HepG2 (cell line): ENCODE measurements around the gene EMID1. TPM values are rescaled to one million over a fixed set of nuclear protein-coding genes. Genes with fewer than 3 reads are reported as not detected.

Source experiments
- ATF1 ChIP-seq: IDR thresholded peaks from 2 replicates; pipeline ENCODE4 v1.6.1; 2016; ENCODE audit warnings: mild to moderate bottlenecking, control low read depth
- HNF4G ChIP-seq, 2 experiments: sonication (generic) in 1 of 2; formaldehyde crosslinking in 1 of 2; IDR thresholded peaks; 2 replicates each; pipeline versions ENCODE4 v1.4.0 to v1.6.1; 2011 to 2020; ENCODE audit warnings: borderline replicate concordance in 2 of 2, low read depth in 2 of 2, mild to moderate bottlenecking in 2 of 2, low read length in 1 of 2, missing genetic modification reagents in 1 of 2, moderate library complexity in 1 of 2
- LCORL ChIP-seq, 2 experiments: fragments of 450-650 bp in 1 of 2; sonication (generic) in 1 of 2; formaldehyde crosslinking in 1 of 2; IDR thresholded peaks; 2 replicates each; pipeline versions ENCODE4 v1.5.0 to v1.6.1; 2017 to 2020; ENCODE audit warnings: antibody characterized with exemption in 1 of 2, missing genetic modification reagents in 1 of 2
- MEF2D ChIP-seq: sonication (generic); formaldehyde crosslinking; IDR thresholded peaks from 2 replicates; pipeline ENCODE4 v1.5.1; 2020; ENCODE audit warnings: mild to moderate bottlenecking, missing genetic modification reagents
- MYPOP ChIP-seq: sonication (generic); formaldehyde crosslinking; IDR thresholded peaks from 2 replicates; pipeline ENCODE4 v1.8.1; 2023; ENCODE audit warnings: mild to moderate bottlenecking, moderate library complexity, missing genetic modification reagents
- RAD21 ChIP-seq: fragments of 450-650 bp; formaldehyde crosslinking; IDR thresholded peaks from 2 replicates; pipeline ENCODE4 v1.5.0; 2020; ENCODE audit warnings: mild to moderate bottlenecking
- SAP130 ChIP-seq: IDR thresholded peaks from 2 replicates; pipeline ENCODE4 v1.6.1; 2016; ENCODE audit warnings: low read depth
- ZBTB25 ChIP-seq: IDR thresholded peaks from 2 replicates; pipeline ENCODE4 v1.6.1; 2018; ENCODE audit warnings: missing genetic modification reagents
- ZHX2 ChIP-seq, 2 experiments: sonication (generic) in 1 of 2; formaldehyde crosslinking in 1 of 2; IDR thresholded peaks; 2 replicates each; pipeline versions ENCODE4 v1.6.1 to v1.9.0; 2014 to 2022; ENCODE audit warnings: antibody characterized with exemption in 1 of 2, borderline replicate concordance in 1 of 2, inconsistent platforms in 1 of 2, low read depth in 1 of 2, missing genetic modification reagents in 1 of 2
- ZNF362 ChIP-seq: sonication (generic); formaldehyde crosslinking; IDR thresholded peaks from 2 replicates; pipeline ENCODE4 v1.4.0; 2020; ENCODE audit warnings: missing genetic modification reagents, mild to moderate bottlenecking, borderline replicate concordance
- ZNF557 ChIP-seq: sonication (generic); formaldehyde crosslinking; IDR thresholded peaks from 2 replicates; pipeline ENCODE4 v1.4.0; 2020; ENCODE audit warnings: missing genetic modification reagents
- ZNF746 ChIP-seq: sonication (generic); formaldehyde crosslinking; IDR thresholded peaks from 2 replicates; pipeline ENCODE4 v1.8.0; 2022; ENCODE audit warnings: mild to moderate bottlenecking, missing genetic modification reagents
- ZNF75D ChIP-seq: sonication (generic); formaldehyde crosslinking; IDR thresholded peaks from 2 replicates; pipeline ENCODE4 v1.8.1; 2023; ENCODE audit warnings: missing genetic modification reagents, mild to moderate bottlenecking, borderline replicate concordance
- ZNF839 ChIP-seq: sonication (generic); formaldehyde crosslinking; IDR thresholded peaks from 2 replicates; pipeline ENCODE4 v1.4.0; 2020; ENCODE audit warnings: missing genetic modification reagents, mild to moderate bottlenecking, borderline replicate concordance
- polyA plus RNA-seq, 8 experiments: library from polyadenylated mRNA; depleted of rRNA in 3 of 8; stranded (reverse) in 7 of 8; unstranded in 1 of 8; fragments of >200 nt; fragmentation: Illumina TruSeq in 4 of 8; extraction: Trizol in 4 of 8; gene quantifications; 2 replicates each; pipeline versions ENCODE4 v1.2.1 to v1.2.3, GENCODE V29; 2011 to 2016; ENCODE audit warnings: low read depth in 4 of 8, missing spikeins in 1 of 8, mixed read lengths in 1 of 8; ENCODE audit not compliant: insufficient read depth in 1 of 8
- total RNA-seq, 5 experiments: library from RNA; depleted of rRNA; stranded (reverse); fragments of >200 nt; fragmentation: Illumina TruSeq; extraction: Trizol; gene quantifications; 2 replicates each; pipeline ENCODE4 v1.2.3, GENCODE V29; 2016; ENCODE audit warnings: low read depth in 1 of 5

Gene EMID1
- total and polyA plus RNA-seq, 2 of the 13 experiments (the other 11 are each of a cell fraction or from before 2014, with no cell fraction given) = 0.45 to 0.82 TPM

- no peak for TF ChIP-seq MYPOP (CRISPR knock-in tag)
- TF ChIP-seq ATF1 (CRISPR knock-in tag) = no peak
- TF ChIP-seq ZHX2 (IDR thresholded peaks at IDR 0.05; ENCODE audit: low read depth) = no peak
- no peak for TF ChIP-seq ZHX2 (CRISPR knock-in tag; IDR thresholded peaks at IDR 0.05; ENCODE audit: borderline replicate concordance)
- TF ChIP-seq ZNF839 (CRISPR knock-in tag) = no peak
- TF ChIP-seq ZNF362 (CRISPR knock-in tag) = no peak
- TF ChIP-seq LCORL (IDR thresholded peaks at IDR 0.05) = no peak
- TF ChIP-seq LCORL (CRISPR knock-in tag; IDR thresholded peaks at IDR 0.05) = peak; percentile 67; the same call in 1 of the 2 replicates
- no peak for TF ChIP-seq ZNF75D (CRISPR knock-in tag)
- TF ChIP-seq ZBTB25 (CRISPR knock-in tag) = no peak
- no peak for TF ChIP-seq ZNF746 (CRISPR knock-in tag)
- 0 out of 2 replicates have a peak, but pooled peaks have one; percentile 61 for TF ChIP-seq MEF2D (CRISPR knock-in tag)
- no peak for TF ChIP-seq RAD21 (CRISPR knock-in tag)
- TF ChIP-seq ZNF557 = no peak
- TF ChIP-seq SAP130 (CRISPR knock-in tag) = peak; percentile 67
- no peak for TF ChIP-seq HNF4G (IDR thresholded peaks at IDR 0.05; ENCODE audit: borderline replicate concordance, low read depth, low read length)
- TF ChIP-seq HNF4G (CRISPR knock-in tag; IDR thresholded peaks at IDR 0.05; ENCODE audit: borderline replicate concordance, low read depth) = no peak
These were observed 26.6 kb downstream of the EMID1 start (continued) for GRCh38 chr22:29231971-29232959.
